ENCODE measurements around the gene RBM48. TPM values are rescaled to one million over a fixed set of nuclear protein-coding genes. Genes with fewer than 3 reads are reported as not detected.

The RBM48 gene
- total and polyA plus RNA-seq, 2 of the 13 experiments (the other 11 are each of a cell fraction or from before 2014, with no cell fraction given) = 7.2 to 12.2 TPM

DNA sequence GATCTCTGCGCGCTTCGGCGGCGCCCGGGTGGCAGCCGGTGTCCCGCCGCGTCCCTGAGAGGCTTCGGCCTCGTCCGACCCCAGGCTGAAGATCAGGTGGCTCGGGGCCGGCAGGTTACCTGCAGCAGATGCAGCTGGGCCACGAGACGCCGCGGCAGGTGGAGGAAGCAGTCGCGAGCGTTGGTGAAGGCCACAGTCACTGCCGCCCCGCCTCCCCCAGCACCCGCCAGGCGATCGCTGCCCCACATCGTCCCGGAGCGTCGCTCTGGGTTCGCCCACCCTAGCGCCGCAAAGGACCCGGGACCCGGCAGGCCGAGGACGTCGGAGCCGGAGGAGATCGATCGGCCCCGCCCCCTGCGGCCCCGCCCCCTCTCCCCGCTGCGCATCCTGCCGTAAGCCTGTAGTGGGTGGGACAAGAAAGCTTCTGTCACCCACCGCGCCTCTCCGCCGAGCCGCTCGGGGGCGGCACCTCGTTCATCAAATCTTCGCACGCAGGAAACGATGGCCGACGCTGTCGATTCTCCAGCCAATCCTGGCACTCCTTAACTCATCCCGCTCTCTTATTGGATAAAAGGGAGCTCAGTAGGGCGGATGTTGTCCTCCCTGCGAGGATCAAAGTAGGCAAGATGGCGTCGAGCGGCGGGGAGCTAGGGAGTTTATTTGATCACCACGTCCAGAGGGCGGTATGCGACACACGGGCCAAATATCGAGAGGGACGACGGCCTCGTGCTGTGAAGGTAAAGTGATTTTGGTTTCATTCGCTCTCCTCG is at the start of gene RBM48, which contains the start of gene PEX1 (continued):
- TF ChIP-seq HDAC2 (CRISPR knock-in tag; IDR thresholded peaks at IDR 0.05) (peak; percentile 81; the same call in 1 of the 2 replicates), U2AF1 (optimal IDR thresholded peaks at IDR 0.05; ENCODE audit: low read depth, low read length) (no peak), SKI (IDR thresholded peaks at IDR 0.05; ENCODE audit: partially characterized antibody) (no peak), MXI1 (IDR thresholded peaks at IDR 0.05; ENCODE audit: borderline replicate concordance, low read depth, low read length) (no peak; the same call in 2 of the 3 replicates), PITX1 (CRISPR knock-in tag; IDR thresholded peaks at IDR 0.05) (peak; percentile 56; the same call in 1 of the 2 replicates), RXRA (CRISPR knock-in tag; IDR thresholded peaks at IDR 0.05) (peak; percentile 68), HOXA3 (CRISPR knock-in tag; IDR thresholded peaks at IDR 0.05) (peak; percentile 93), KMT2A (CRISPR knock-in tag; IDR thresholded peaks at IDR 0.05) (peak; percentile 63; the same call in 1 of the 2 replicates), GPN1 (CRISPR knock-in tag; IDR thresholded peaks at IDR 0.05; ENCODE audit: borderline replicate concordance) (no peak)
- TF ChIP-seq, protein P1, sequence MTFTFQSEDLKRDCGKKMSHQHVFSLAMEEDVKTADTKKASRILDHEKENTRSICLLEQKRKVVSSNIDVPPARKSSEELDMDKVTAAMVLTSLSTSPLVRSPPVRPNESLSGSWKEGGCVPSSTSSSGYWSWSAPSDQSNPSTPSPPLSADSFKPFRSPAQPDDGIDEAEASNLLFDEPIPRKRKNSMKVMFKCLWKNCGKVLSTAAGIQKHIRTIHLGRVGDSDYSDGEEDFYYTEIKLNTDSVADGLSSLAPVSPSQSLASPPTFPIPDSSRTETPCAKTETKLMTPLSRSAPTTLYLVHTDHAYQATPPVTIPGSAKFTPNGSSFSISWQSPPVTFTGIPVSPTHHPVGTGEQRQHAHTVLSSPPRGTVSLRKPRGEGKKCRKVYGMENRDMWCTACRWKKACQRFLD (CRISPR knock-in tag; IDR thresholded peaks at IDR 0.05; ENCODE audit: borderline replicate concordance) = no peak
- TF ChIP-seq, protein P2, sequence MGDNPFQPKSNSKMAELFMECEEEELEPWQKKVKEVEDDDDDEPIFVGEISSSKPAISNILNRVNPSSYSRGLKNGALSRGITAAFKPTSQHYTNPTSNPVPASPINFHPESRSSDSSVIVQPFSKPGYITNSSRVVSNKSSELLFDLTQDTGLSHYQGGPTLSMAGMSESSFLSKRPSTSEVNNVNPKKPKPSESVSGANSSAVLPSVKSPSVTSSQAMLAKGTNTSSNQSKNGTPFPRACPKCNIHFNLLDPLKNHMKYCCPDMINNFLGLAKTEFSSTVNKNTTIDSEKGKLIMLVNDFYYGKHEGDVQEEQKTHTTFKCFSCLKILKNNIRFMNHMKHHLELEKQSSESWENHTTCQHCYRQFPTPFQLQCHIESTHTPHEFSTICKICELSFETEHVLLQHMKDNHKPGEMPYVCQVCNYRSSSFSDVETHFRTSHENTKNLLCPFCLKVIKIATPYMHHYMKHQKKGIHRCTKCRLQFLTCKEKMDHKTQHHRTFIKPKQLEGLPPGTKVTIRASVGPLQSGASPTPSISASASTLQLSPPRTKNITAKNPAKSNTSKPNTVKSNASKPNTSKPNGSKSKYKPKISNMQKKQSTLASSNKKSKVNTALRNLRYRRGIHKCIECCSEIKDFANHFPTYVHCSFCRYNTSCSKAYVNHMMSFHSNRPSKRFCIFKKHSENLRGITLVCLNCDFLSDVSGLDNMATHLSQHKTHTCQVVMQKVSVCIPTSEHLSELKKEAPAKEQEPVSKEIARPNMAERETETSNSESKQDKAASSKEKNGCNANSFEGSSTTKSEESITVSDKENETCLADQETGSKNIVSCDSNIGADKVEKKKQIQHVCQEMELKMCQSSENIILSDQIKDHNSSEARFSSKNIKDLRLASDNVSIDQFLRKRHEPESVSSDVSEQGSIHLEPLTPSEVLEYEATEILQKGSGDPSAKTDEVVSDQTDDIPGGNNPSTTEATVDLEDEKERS (CRISPR knock-in tag; IDR thresholded peaks at IDR 0.05) = no peak
- TF ChIP-seq, protein P3, sequence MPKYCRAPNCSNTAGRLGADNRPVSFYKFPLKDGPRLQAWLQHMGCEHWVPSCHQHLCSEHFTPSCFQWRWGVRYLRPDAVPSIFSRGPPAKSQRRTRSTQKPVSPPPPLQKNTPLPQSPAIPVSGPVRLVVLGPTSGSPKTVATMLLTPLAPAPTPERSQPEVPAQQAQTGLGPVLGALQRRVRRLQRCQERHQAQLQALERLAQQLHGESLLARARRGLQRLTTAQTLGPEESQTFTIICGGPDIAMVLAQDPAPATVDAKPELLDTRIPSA (CRISPR knock-in tag; IDR thresholded peaks at IDR 0.05; ENCODE audit: borderline replicate concordance) = no peak
- TF ChIP-seq, protein P4, sequence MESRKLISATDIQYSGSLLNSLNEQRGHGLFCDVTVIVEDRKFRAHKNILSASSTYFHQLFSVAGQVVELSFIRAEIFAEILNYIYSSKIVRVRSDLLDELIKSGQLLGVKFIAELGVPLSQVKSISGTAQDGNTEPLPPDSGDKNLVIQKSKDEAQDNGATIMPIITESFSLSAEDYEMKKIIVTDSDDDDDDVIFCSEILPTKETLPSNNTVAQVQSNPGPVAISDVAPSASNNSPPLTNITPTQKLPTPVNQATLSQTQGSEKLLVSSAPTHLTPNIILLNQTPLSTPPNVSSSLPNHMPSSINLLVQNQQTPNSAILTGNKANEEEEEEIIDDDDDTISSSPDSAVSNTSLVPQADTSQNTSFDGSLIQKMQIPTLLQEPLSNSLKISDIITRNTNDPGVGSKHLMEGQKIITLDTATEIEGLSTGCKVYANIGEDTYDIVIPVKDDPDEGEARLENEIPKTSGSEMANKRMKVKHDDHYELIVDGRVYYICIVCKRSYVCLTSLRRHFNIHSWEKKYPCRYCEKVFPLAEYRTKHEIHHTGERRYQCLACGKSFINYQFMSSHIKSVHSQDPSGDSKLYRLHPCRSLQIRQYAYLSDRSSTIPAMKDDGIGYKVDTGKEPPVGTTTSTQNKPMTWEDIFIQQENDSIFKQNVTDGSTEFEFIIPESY (CRISPR knock-in tag; IDR thresholded peaks at IDR 0.05) = no peak
